Activated CD8-positive, alpha-beta memory T cell treated with anti-CD3 and anti-CD28 coated beads, Interleukin-2, amount 10 ng/mL, durations not matched to agents 7 days and 5 days (primary cell): ENCODE results near the gene EFCAB8. TPM values are rescaled to one million over a fixed set of nuclear protein-coding genes. Genes with fewer than 3 reads are reported as not detected.
"Not testable (repeated sequence)": the region's sequence is repeated elsewhere in the genome, so short reads cannot be mapped to it uniquely, and the experiment has no call there.

Experiments
- ATAC-seq: fragments of 150-1000 bp; cut with Tn5 transposase; one replicate; pipeline ENCODE4 v1.10.0; 2021; ENCODE audit warnings: moderate library complexity
- CTCF ChIA-PET: fragments of 350-600 bp; sonication (Branson Sonifier 250); formaldehyde crosslinking; loops from one replicate; lab custom pipeline; 2021; ENCODE audit warnings: antibody characterized with exemption; lab: Charles Lee
- DNase-seq: peaks from one replicate; pipeline ENCODE4 v3.0.0-alpha.2; 2020
- H3K27ac Mint-ChIP-seq: one replicate; pipeline ENCODE4 v1.8.0; 2021; ENCODE audit warnings: mild to moderate bottlenecking, mixed read lengths
- H3K27me3 Mint-ChIP-seq: one replicate; pipeline ENCODE4 v1.8.0; 2021; ENCODE audit warnings: mixed read lengths
- H3K36me3 Mint-ChIP-seq: one replicate; pipeline ENCODE4 v1.8.0; 2021; ENCODE audit warnings: mild to moderate bottlenecking, mixed read lengths
- H3K4me1 Mint-ChIP-seq: one replicate; pipeline ENCODE4 v1.8.0; 2021; ENCODE audit warnings: mixed read lengths
- H3K4me3 Mint-ChIP-seq: one replicate; pipeline ENCODE4 v1.8.0; 2021; ENCODE audit warnings: mild to moderate bottlenecking, moderate library complexity, mixed read lengths
- H3K9me3 Mint-ChIP-seq: one replicate; pipeline ENCODE4 v1.8.0; 2022; ENCODE audit warnings: low read depth, mixed read lengths
- total RNA-seq, 2 experiments: library from RNA; stranded (reverse); gene quantifications; one replicate each; pipeline ENCODE4 v1.2.3, GENCODE V29; 2021

EFCAB8 gene
- total RNA-seq, 2 experiments from 2014 or later, result 0.30 to 1.1 TPM

- H3K9me3 Mint-ChIP-seq, result peaks cover 8% of the 10 kb centered on the region
Measured at GRCh38 chr20:32960849-32961731, 102.4 kb downstream of the EFCAB8 start.

GRCh38 chr20:32962053-32962452 lies 103.3 kb downstream of the EFCAB8 start:
- Mint-ChIP-seq H3K4me3 (no peak overlapping the region), H3K36me3 (peaks cover 12% of the 10 kb centered on the region), H3K27ac (no peak overlapping the region), H3K4me1 (peaks cover 44% of the 10 kb centered on the region), H3K27me3 (no peaks in the 10 kb centered on the region), H3K9me3 (peaks cover 5% of the 10 kb centered on the region)
- CTCF ChIA-PET, result interaction anchor here (1.4 to 1.9 kb wide), 2 partner anchors 12 to 16 kb away, joined by 3 to 6 read pairs; no protein-coding TSS in a partner anchor
- DNase-seq, result no peak
- no peak for ATAC-seq

More at GRCh38 chr20:32960849-32961731, 102.4 kb downstream of the EFCAB8 start:
- no peaks in the 10 kb centered on the region for H3K27me3 Mint-ChIP-seq
- ATAC-seq (no peak), DNase-seq (no peak)
- no peak overlapping the region for H3K27ac Mint-ChIP-seq
- H3K4me3 Mint-ChIP-seq, result no peak overlapping the region
- peaks cover 34% of the 10 kb centered on the region for H3K4me1 Mint-ChIP-seq
- CTCF ChIA-PET, result interaction anchor here (1.2 kb wide), 1 partner anchor 11 kb away, joined by 4 read pairs; no protein-coding TSS in a partner anchor
- H3K36me3 Mint-ChIP-seq, result peaks cover 16% of the 10 kb centered on the region

GRCh38 chr20:32962646-32963045 lies 103.9 kb downstream of the EFCAB8 start:
- not testable (repeated sequence) for H3K4me3 Mint-ChIP-seq, H3K36me3 Mint-ChIP-seq, ATAC-seq, DNase-seq, H3K9me3 Mint-ChIP-seq, H3K27me3 Mint-ChIP-seq
- CTCF ChIA-PET, result interaction anchor here (1.4 to 1.9 kb wide), 3 partner anchors 9 to 17 kb away, joined by 3 to 6 read pairs (median 4); no protein-coding TSS in a partner anchor
- Mint-ChIP-seq H3K27ac (peak overlapping the region; percentile 68), H3K4me1 (peaks cover 50% of the 10 kb centered on the region)

- H3K4me1 Mint-ChIP-seq, result peaks cover 55% of the 10 kb centered on the region
- CTCF ChIA-PET, result interaction anchor here (1.4 to 1.9 kb wide), 3 partner anchors 9 to 17 kb away, joined by 3 to 6 read pairs (median 4); no protein-coding TSS in a partner anchor
- H3K27ac Mint-ChIP-seq, result peak overlapping the region; percentile 68
- H3K36me3 Mint-ChIP-seq, result peaks cover 4% of the 10 kb centered on the region
- H3K4me3 Mint-ChIP-seq, result no peak overlapping the region
- H3K9me3 Mint-ChIP-seq, result peaks cover 1% of the 10 kb centered on the region
- peak; percentile 40 for DNase-seq
- no peaks in the 10 kb centered on the region for H3K27me3 Mint-ChIP-seq
- ATAC-seq, result no peak
Measured at GRCh38 chr20:32963176-32963575, 104.5 kb downstream of the EFCAB8 start.

GRCh38 chr20:32964575-32964974 lies 105.9 kb downstream of the EFCAB8 start:
- no peak for DNase-seq
- CTCF ChIA-PET, result no interaction called here

GRCh38 chr20:32965115-32965514 lies 106.4 kb downstream of the EFCAB8 start:
- ATAC-seq (no peak), DNase-seq (no peak)
- Mint-ChIP-seq H3K4me1 (peaks cover 74% of the 10 kb centered on the region), H3K27me3 (no peaks in the 10 kb centered on the region), H3K27ac (peak overlapping the region; percentile 96), H3K4me3 (no peak overlapping the region), H3K36me3 (no peaks in the 10 kb centered on the region), H3K9me3 (no peaks in the 10 kb centered on the region)
- CTCF ChIA-PET, result interaction anchor here (1.1 to 1.7 kb wide), 2 partner anchors 29 to 40 kb away, joined by 4 read pairs; no protein-coding TSS in a partner anchor

More at GRCh38 chr20:32964575-32964974, 105.9 kb downstream of the EFCAB8 start:
- ATAC-seq, result no peak
- H3K27ac Mint-ChIP-seq, result peak overlapping the region; percentile 11
- no peaks in the 10 kb centered on the region for H3K36me3 Mint-ChIP-seq
- no peak overlapping the region for H3K4me3 Mint-ChIP-seq
- H3K27me3 Mint-ChIP-seq, result no peaks in the 10 kb centered on the region
- peaks cover 69% of the 10 kb centered on the region for H3K4me1 Mint-ChIP-seq
- H3K9me3 Mint-ChIP-seq, result no peaks in the 10 kb centered on the region

GRCh38 chr20:32965581-32966373 lies 107.1 kb downstream of the EFCAB8 start:
- Mint-ChIP-seq H3K4me1 (peaks cover 80% of the 10 kb centered on the region), H3K36me3 (no peaks in the 10 kb centered on the region)
- ATAC-seq, result peak; percentile 16

GRCh38 chr20:32966382-32966781 lies 107.7 kb downstream of the EFCAB8 start:
- Mint-ChIP-seq H3K4me3 (peak overlapping the region; percentile 60), H3K27ac (peak overlapping the region; percentile 96), H3K27me3 (no peaks in the 10 kb centered on the region), H3K4me1 (peaks cover 84% of the 10 kb centered on the region), H3K36me3 (no peaks in the 10 kb centered on the region), H3K9me3 (no peaks in the 10 kb centered on the region)
- CTCF ChIA-PET, result interaction anchor here (0.8 to 2.8 kb wide), 9 partner anchors 11 to 146 kb away, joined by 3 to 14 read pairs (median 7); no protein-coding TSS in a partner anchor
- DNase-seq (peak; percentile 41), ATAC-seq (no peak)

More at GRCh38 chr20:32965581-32966373, 107.1 kb downstream of the EFCAB8 start:
- Mint-ChIP-seq H3K4me3 (no peak overlapping the region), H3K27ac (peak overlapping the region; percentile 96), H3K27me3 (no peaks in the 10 kb centered on the region), H3K9me3 (no peaks in the 10 kb centered on the region)
- peak; percentile 76 for DNase-seq
- CTCF ChIA-PET, result interaction anchor here (0.8 to 2.8 kb wide), 6 partner anchors 11 to 145 kb away, joined by 3 to 9 read pairs (median 4); no protein-coding TSS in a partner anchor

- no peaks in the 10 kb centered on the region for H3K36me3 Mint-ChIP-seq
- peak overlapping the region; percentile 96 for H3K27ac Mint-ChIP-seq
- peaks cover 80% of the 10 kb centered on the region for H3K4me1 Mint-ChIP-seq
- CTCF ChIA-PET, result interaction anchor here (0.6 to 2.8 kb wide), 12 partner anchors 10 to 177 kb away, joined by 3 to 14 read pairs (median 5); no protein-coding TSS in a partner anchor
- H3K9me3 Mint-ChIP-seq, result no peaks in the 10 kb centered on the region
- DNase-seq (peak; percentile 91), ATAC-seq (peak; percentile 58)
- H3K27me3 Mint-ChIP-seq, result no peaks in the 10 kb centered on the region
- peak overlapping the region; percentile 60 for H3K4me3 Mint-ChIP-seq
Measured at GRCh38 chr20:32966881-32967781, 108.4 kb downstream of the EFCAB8 start.

- Mint-ChIP-seq H3K9me3 (no peaks in the 10 kb centered on the region), H3K27ac (peak overlapping the region; percentile 96), H3K4me1 (peaks cover 74% of the 10 kb centered on the region), H3K36me3 (no peaks in the 10 kb centered on the region), H3K27me3 (no peaks in the 10 kb centered on the region), H3K4me3 (peak overlapping the region; percentile 60)
- CTCF ChIA-PET, result interaction anchor here (0.6 to 2.8 kb wide), 10 partner anchors 9 to 178 kb away, joined by 3 to 14 read pairs (median 6); no protein-coding TSS in a partner anchor
- DNase-seq (peak; percentile 78), ATAC-seq (peak; percentile 13)
Measured at GRCh38 chr20:32967961-32968457, 109.3 kb downstream of the EFCAB8 start.

GRCh38 chr20:32968478-32969241 lies 109.9 kb downstream of the EFCAB8 start:
- Mint-ChIP-seq H3K36me3 (no peaks in the 10 kb centered on the region), H3K27me3 (no peaks in the 10 kb centered on the region), H3K27ac (peak overlapping the region; percentile 96), H3K4me3 (peak overlapping the region; percentile 14), H3K9me3 (no peaks in the 10 kb centered on the region), H3K4me1 (peaks cover 68% of the 10 kb centered on the region)
- DNase-seq (no peak), ATAC-seq (no peak)
- CTCF ChIA-PET, result interaction anchor here (1.0 to 2.8 kb wide), 5 partner anchors 14 to 71 kb away, joined by 3 to 14 read pairs (median 8); no protein-coding TSS in a partner anchor
